HepG2 (cell line): ENCODE measurements around the gene CNP. TPM values are rescaled to one million over a fixed set of nuclear protein-coding genes. Genes with fewer than 3 reads are reported as not detected.

ENCODE experiments used
- FOXC1 ChIP-seq: sonication (generic); formaldehyde crosslinking; IDR thresholded peaks from 2 replicates; pipeline ENCODE4 v1.8.0; 2022; ENCODE audit warnings: mild to moderate bottlenecking, missing genetic modification reagents, borderline replicate concordance
- MAFF ChIP-seq: IDR thresholded peaks from 2 replicates; pipeline ENCODE4 v1.6.1; 2011; ENCODE audit warnings: low read depth, low read length, improper control_type of control experiment
- MAFK ChIP-seq, 2 experiments: IDR thresholded peaks in 1 of 2; conservative IDR thresholded peaks in 1 of 2; 2 replicates each; pipeline ENCODE4 v1.6.1; 2011; ENCODE audit warnings: improper control_type of control experiment in 2 of 2, low read length in 2 of 2
- NFIC ChIP-seq: IDR thresholded peaks from 2 replicates; pipeline ENCODE4 v1.6.1; 2012; ENCODE audit warnings: mild to moderate bottlenecking, low read length, inconsistent platforms
- NPAS2 ChIP-seq: sonication (generic); formaldehyde crosslinking; IDR thresholded peaks from 2 replicates; pipeline ENCODE4 v1.8.0; 2022; ENCODE audit warnings: mild to moderate bottlenecking, missing genetic modification reagents, borderline replicate concordance
- REXO4 ChIP-seq: sonication (generic); formaldehyde crosslinking; IDR thresholded peaks from 2 replicates; pipeline ENCODE4 v1.8.0; 2022; ENCODE audit warnings: missing genetic modification reagents, mild to moderate bottlenecking, borderline replicate concordance
- RNF219 ChIP-seq: sonication (generic); formaldehyde crosslinking; IDR thresholded peaks from 2 replicates; pipeline ENCODE4 v1.5.0; 2020; ENCODE audit warnings: mild to moderate bottlenecking, missing genetic modification reagents
- ZNF17 ChIP-seq: sonication (generic); formaldehyde crosslinking; IDR thresholded peaks from 2 replicates; pipeline ENCODE4 v1.5.0; 2020; ENCODE audit warnings: mild to moderate bottlenecking, missing genetic modification reagents
- ZNF253 ChIP-seq: sonication (generic); formaldehyde crosslinking; IDR thresholded peaks from 2 replicates; pipeline ENCODE4 v1.8.0; 2022; ENCODE audit warnings: mild to moderate bottlenecking, missing genetic modification reagents, borderline replicate concordance
- ZNF33B ChIP-seq: sonication (generic); formaldehyde crosslinking; IDR thresholded peaks from 2 replicates; pipeline ENCODE4 v1.5.1; 2020; ENCODE audit warnings: mild to moderate bottlenecking, missing genetic modification reagents
- ZNF605 ChIP-seq: sonication (generic); formaldehyde crosslinking; IDR thresholded peaks from 2 replicates; pipeline ENCODE4 v1.8.0; 2022; ENCODE audit warnings: mild to moderate bottlenecking, missing genetic modification reagents
- ZNF607 ChIP-seq: sonication (generic); formaldehyde crosslinking; IDR thresholded peaks from 2 replicates; pipeline ENCODE4 v1.5.1; 2020; ENCODE audit warnings: missing genetic modification reagents, mild to moderate bottlenecking, borderline replicate concordance
- ZSCAN30 ChIP-seq: sonication (generic); formaldehyde crosslinking; IDR thresholded peaks from 2 replicates; pipeline ENCODE4 v1.5.0; 2020; ENCODE audit warnings: mild to moderate bottlenecking, missing genetic modification reagents
- polyA plus RNA-seq, 8 experiments: library from polyadenylated mRNA; depleted of rRNA in 3 of 8; stranded (reverse) in 7 of 8; unstranded in 1 of 8; fragments of >200 nt; fragmentation: Illumina TruSeq in 4 of 8; extraction: Trizol in 4 of 8; gene quantifications; 2 replicates each; pipeline versions ENCODE4 v1.2.1 to v1.2.3, GENCODE V29; 2011 to 2016; ENCODE audit warnings: low read depth in 4 of 8, missing spikeins in 1 of 8, mixed read lengths in 1 of 8; ENCODE audit not compliant: insufficient read depth in 1 of 8
- total RNA-seq, 5 experiments: library from RNA; depleted of rRNA; stranded (reverse); fragments of >200 nt; fragmentation: Illumina TruSeq; extraction: Trizol; gene quantifications; 2 replicates each; pipeline ENCODE4 v1.2.3, GENCODE V29; 2016; ENCODE audit warnings: low read depth in 1 of 5
- TF ChIP-seq, protein P1 (sequence below), 2 experiments: fragments of 450-650 bp in 1 of 2; sonication (generic) in 1 of 2; formaldehyde crosslinking; IDR thresholded peaks; 2 replicates each; pipeline versions ENCODE4 v1.5.0 to v1.8.0; 2020 to 2022; ENCODE audit warnings: mild to moderate bottlenecking in 1 of 2, missing genetic modification reagents in 1 of 2

The CNP gene
- total and polyA plus RNA-seq, 2 of the 13 experiments (the other 11 are each of a cell fraction or from before 2014, with no cell fraction given), result 97.2 to 161 TPM

DNA sequence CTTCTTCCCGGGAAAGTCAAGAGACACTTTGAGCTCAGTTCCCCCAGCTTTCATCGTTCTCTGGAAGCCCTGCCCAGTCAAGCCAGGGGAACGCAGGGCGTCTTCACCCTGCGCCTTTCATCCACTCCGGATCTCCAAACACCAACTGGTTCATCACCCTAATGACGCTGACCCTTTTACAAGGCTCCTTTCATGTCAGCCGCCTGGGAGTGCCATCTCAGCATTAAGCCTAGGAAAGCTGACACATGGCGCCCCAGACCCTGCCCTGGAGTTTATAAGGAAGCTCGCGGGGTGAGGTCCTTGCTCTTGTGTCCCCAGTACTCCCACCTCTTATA lies 51.2 kb downstream of the CNP start (continued):
- TF ChIP-seq NPAS2 (0 out of 2 replicates have a peak, but pooled peaks have one; percentile 54), ZSCAN30 (CRISPR knock-in tag) (no peak), RNF219 (0 out of 2 replicates have a peak, but pooled peaks have one; percentile 2), ZNF33B (CRISPR knock-in tag) (no peak), FOXC1 (0 out of 2 replicates have a peak, but pooled peaks have one; percentile 8), ZNF253 (CRISPR knock-in tag) (0 out of 2 replicates have a peak, but pooled peaks have one; percentile 15), REXO4 (0 out of 2 replicates have a peak, but pooled peaks have one; percentile 55), NFIC (0 out of 2 replicates have a peak, but pooled peaks have one; percentile 6), ZNF607 (CRISPR knock-in tag) (no peak), ZNF17 (CRISPR knock-in tag) (0 out of 2 replicates have a peak, but pooled peaks have one; percentile 12), ZNF605 (CRISPR knock-in tag) (0 out of 2 replicates have a peak, but pooled peaks have one; percentile 6), MAFF (peak; percentile 53), MAFK (conservative IDR thresholded peaks at IDR 0.05 in 1 of 2, IDR thresholded peaks at IDR 0.05 in 1 of 2; ENCODE audit: low read length in 2 of 2) (peak; percentile 63 to 69)
- TF ChIP-seq, protein P1, sequence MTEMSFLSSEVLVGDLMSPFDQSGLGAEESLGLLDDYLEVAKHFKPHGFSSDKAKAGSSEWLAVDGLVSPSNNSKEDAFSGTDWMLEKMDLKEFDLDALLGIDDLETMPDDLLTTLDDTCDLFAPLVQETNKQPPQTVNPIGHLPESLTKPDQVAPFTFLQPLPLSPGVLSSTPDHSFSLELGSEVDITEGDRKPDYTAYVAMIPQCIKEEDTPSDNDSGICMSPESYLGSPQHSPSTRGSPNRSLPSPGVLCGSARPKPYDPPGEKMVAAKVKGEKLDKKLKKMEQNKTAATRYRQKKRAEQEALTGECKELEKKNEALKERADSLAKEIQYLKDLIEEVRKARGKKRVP (CRISPR knock-in tag; IDR thresholded peaks at IDR 0.05), result 0 out of 4 replicates have a peak, but pooled peaks of 1 of the 2 experiments have one; percentile 19
